Activated T-cell treated with anti-CD3 and anti-CD28 coated beads for 24 hours (primary cell): ENCODE data around the gene TNFRSF9.
A peak's percentile ranks its signal among the peaks of the same experiment; 100 is the strongest.

ENCODE experiments used
- DNase-seq: peaks from one replicate; pipeline ENCODE4 v3.0.0-alpha.2; 2020; ENCODE audit warnings: low read depth

TNFRSF9 gene

DNA sequence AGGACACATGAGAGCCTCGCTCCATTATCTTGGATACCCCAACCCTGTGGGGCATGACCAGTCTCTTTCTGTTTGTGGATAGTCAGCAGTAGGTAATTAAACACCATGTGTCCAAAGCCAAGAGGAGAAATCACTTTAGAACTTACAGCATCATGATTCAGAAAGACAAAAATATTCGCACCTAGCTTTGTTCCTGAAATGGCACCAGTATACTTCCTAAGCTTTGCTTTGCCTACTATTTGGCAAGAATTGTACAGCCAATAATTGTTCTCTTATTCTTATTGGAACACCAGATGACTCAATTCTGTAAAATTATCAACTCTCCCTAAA is 24.2 kb downstream of the TNFRSF9 start:
- DNase-seq, result no peak

- peak; percentile 26 for DNase-seq
Measured at GRCh38 chr1:7915826-7916500, 24.7 kb downstream of the TNFRSF9 start.

DNA sequence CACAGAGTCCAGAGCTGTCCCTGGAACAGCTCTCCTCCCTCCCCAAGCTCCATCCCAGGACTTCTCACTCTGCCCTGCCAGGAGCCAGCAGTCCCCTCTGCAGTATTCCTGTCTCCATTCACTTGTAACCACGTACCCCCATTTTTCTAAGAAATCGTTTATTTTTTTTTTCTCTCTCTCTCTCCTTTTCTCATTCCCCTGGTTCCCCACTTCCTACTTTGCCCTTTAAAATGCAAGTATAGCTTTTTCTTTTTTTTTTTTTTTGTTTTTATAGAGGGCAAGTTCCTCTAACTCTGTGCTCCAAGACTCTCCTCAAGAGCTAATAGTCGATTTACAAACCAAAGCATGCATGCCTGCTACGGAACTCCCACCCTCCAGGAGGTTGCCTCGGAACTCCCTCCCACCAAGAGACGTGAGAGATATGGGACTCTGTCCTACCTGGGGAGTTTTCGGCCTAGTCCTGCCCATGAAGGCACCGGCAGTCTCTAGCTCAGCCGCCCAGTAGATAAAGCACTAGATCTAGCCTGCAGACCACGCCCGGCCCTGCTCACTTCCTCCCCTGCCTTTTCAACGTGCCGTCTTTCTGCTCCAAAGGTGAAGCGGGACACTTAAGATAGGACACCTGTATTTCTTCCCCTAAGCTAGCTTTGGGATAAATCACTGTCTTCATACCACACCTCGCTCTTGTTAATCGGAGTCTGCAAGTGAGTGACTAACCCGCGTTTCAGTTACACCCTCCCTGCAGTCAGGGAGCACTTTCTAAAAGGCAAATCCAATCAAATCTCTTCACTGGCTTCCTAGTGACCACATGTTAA is 27.7 kb downstream of the TNFRSF9 start:
- DNase-seq, result no peak

DNA sequence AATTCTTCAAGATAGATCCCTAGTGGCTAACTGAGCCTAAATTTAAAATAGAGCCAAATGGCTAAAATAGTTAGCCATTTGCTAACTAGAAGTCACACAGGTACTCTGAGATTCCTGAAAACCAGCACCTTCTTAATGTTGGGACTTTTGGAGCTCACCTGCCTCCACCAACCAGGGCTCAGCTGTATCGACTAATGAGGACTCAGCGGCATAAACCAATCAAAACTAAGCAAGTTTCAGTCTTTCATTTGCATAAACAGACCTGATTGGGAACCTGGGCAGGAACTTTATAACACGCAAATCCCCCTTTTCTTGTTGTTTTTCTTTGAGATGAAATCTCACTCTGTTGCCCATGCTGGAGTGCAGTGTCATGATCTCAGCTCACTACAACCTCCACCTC is 28.5 kb downstream of the TNFRSF9 start:
- DNase-seq, result no peak

DNA sequence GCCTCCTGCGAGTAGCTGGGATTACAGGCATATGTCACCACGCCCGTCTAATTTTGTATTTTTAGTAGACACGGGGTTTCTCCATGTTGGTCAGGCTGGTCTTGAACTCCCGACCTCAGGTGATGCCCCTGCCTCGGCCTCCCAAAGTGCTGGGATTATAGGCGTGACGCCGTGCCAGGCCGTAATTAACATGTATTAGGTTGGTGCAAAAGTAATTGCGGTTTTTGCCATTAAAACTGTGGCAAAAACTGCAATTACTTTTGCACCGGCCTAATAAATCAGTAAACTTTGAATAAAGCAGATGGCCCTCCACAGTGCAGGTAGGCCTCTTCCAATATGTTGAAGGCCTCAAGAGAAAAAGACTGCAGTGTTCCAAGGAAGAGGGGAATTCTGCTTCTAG is 35.4 kb downstream of the TNFRSF9 start:
- no peak for DNase-seq

GRCh38 chr1:7902478-7903085 is 38.1 kb downstream of the TNFRSF9 start:
- peak; percentile 48 for DNase-seq

GRCh38 chr1:7899741-7900140 is 40.9 kb downstream of the TNFRSF9 start:
- no peak for DNase-seq

- DNase-seq, result no peak
Measured at GRCh38 chr1:7898962-7899361, 41.7 kb downstream of the TNFRSF9 start.

DNA sequence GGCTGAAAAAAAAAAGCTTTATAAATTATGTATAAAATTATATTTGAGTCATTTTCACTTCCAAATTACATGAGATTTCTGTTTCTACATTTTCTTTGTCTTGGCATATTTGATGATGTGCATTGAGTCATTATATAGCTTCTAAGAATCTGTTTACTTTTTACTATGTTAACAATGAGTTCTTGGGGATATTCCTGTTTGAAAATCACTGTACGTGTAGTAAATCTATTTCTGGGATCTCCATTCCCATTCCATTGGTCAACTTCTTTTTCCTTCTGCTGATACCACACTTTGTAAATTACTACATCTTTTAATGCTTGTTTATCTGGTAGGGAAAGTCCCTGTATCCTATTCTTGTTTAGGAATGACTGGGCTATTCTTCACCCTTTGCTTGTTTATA is 43.6 kb downstream of the TNFRSF9 start:
- DNase-seq, result no peak

DNA sequence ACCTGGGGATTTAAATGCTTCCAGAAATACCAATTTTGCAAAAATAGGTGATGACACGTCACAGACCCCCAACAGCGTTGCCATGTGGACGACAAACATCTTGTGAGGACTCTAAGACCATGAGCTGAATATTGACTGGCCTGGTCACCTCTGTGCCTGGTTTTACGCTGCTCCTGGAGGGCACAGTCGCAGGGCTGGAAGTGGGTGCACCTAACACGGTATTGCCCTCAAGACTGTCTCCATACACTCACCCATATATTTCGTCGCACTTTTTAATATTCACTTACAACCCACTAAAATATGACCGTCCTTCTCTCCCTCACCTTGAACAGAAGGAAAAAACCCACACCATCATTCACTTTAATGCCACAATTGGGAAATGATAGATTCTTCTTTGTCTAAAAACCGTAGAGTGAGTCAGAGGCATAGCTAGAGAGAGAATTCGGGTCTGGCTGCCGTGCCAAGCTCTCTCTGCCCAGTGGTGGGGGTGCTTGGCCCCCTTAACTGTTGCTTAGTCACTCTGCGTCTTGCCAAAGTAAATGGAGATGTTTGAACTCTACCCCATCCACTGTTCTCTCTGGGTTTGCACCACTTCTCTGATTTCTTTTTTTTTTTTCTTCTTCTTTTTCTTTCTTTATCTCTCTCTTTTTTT is 47.0 kb downstream of the TNFRSF9 start:
- no peak for DNase-seq

GRCh38 chr1:7891804-7892203 is 48.8 kb downstream of the TNFRSF9 start:
- no peak for DNase-seq

DNA sequence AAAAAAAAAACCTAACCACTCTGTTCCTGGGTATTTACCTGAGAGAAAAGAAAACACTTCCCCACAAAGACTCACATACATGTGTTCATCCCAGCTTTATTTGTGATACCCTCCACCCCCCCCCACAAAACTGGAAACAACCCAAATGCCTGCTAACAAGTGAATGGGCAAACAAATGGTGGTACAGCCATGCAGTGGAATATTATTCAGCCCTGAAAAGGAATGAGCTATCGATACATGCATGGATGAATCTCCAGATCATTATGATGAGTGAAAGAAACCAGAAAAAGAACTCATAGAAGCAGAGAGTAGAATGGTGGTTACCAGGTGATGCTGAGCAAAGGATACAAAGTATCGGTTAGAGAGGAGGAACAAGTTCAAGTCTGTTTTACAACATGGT is 49.8 kb downstream of the TNFRSF9 start:
- DNase-seq, result no peak

DNA sequence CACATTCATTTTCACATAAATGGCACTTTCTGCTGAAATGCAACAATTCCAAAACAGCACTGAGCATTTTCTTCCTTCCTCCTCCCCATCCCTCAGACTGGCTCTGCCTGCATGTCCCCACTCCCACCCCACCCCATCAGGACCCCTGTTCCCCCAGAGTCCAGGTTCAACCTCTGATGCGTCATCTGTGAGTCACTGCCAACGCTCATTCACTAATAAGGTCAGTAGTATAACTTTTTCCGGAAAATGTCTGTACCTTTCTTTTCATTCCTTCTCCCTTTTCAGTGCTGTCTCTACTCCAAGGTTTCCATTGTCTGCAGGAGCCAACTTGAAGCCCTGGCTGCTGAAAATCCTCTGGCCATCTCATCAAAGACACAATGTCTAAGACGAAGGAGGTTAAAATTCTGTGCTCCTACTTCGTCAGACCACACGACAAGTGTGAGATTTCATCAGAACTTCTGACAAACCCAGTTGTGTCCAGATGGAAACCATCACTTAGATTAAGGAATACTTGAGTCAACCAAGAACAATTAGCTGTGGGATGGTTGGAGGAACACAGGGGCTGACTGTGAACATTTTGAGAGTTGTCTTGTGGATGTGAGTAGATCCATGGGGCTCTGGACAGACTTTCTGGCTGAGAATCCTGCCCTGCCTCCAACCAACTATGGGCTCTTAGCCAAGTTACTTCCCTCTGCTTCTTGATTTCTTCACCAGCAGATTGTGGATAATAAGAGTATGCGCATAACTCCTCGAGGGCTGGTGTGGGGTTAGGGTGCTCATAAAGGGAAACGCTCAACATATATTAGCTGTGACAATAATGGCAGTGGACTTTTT is 52.2 kb downstream of the TNFRSF9 start:
- DNase-seq, result no peak

GRCh38 chr1:7886405-7886745 is 54.3 kb downstream of the TNFRSF9 start:
- no peak for DNase-seq

DNA sequence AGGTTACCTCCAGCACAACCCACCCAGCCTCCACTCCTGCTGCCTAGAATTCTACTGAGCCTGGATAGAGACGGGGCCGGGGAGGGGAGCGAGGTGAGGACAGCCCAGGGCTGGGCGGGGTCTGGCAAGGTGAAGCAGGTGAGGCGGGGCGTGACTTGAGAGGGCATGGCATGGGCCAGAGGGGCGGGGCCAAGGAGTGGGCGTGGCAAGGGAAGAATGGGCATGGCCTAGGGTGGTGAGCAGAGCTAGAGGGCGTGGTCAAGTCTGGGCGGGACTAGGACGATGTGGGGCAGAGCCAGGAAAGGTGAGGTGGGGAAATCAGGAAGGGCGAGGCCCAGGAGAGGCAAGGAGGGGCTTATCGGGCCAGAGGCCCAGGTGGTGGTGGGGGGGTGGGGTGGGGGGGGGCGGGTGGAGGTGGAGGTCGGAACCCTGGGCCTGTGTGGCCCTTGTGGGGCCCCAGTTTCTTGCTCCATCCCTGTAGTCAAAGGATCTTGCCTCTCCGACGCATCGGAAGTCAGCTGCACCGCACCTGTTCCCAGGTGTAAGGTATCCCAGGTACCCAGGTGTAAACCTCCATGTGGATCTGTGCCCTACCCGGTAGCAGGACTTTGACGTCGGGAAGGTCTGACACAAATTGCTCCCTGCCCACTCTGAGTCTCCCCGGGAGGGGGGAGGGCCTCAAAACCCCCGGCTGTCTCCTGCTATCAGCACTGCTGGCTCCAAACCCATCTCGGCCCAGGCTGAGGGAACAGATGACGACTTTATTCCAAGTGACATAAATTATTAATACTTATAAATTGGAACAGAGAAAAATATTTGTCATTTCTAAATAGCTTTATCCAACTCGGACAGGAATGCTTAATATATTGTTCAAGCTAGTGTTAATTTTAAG is 54.9 kb downstream of the TNFRSF9 start:
- no peak for DNase-seq

DNA sequence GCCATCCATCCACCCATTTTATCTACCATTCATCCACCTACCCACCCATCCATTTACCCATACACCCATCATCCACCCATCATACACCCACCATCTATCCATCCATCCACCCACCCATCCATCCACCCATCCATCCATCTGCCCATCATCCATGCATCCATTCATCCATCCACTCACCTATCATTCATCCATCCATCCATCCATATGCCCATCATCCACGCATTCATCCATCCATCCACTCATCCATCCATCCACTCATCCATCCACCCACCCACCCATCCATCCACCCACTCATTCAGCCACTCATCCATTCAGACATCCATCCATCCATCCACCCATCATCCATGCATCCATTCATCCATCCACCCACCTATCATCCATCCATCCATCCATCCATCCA is 55.9 kb downstream of the TNFRSF9 start:
- no peak for DNase-seq

GRCh38 chr1:7879228-7879627 is 61.4 kb downstream of the TNFRSF9 start:
- DNase-seq, result no peak

- DNase-seq, result no peak
Measured at GRCh38 chr1:7878027-7878426, 62.6 kb downstream of the TNFRSF9 start.

GRCh38 chr1:7873801-7874795 is 66.5 kb downstream of the TNFRSF9 start:
- no peak for DNase-seq

DNA sequence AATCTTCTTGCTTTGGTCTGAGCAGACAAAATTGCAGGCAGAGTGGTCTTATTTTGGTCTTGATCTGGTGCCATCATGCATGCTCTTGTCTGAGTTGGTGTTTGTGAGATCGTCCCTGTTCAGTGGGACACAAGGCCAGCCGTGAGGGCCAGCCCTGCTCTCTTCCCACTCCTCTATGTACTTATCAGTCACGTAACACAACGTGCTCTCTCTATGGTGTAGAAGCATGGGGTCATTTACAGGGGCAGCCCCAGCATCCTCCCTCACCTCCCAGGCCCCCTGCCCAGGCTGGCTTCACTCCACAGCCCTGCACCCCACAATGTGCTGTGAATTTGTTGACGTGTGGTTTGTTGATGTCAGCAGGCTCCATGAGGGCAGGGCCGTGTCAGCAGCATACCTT is 69.5 kb downstream of the TNFRSF9 start:
- no peak for DNase-seq
